Transverse colon (tissue), 4 donors: ENCODE measurements around the gene DRC7.

ENCODE experiments used
- CTCF ChIP-seq, 5 experiments: fragments of 200-600 bp in 3 of 5; fragments of 450-650 bp in 2 of 5; sonication (generic) in 3 of 5; IDR thresholded peaks; 1 replicate in 2 of 5; 2 replicates in 3 of 5; pipeline ENCODE4 v1.5.1; 2016 to 2017; ENCODE audit warnings: antibody characterized with exemption in 5 of 5, inconsistent platforms in 3 of 5, mild to moderate bottlenecking in 2 of 5, moderate library complexity in 1 of 5
- EP300 ChIP-seq: sonication (generic); formaldehyde crosslinking; IDR thresholded peaks from one replicate; pipeline ENCODE4 v1.6.1; 2017; ENCODE audit warnings: antibody characterized with exemption, low read depth
- POLR2A ChIP-seq: fragments of 450-650 bp; IDR thresholded peaks from one replicate; pipeline ENCODE4 v1.6.1; 2016; ENCODE audit warnings: antibody characterized with exemption, mild to moderate bottlenecking, moderate library complexity
- POLR2AphosphoS5 ChIP-seq, 3 donors: sonication (generic); formaldehyde crosslinking; IDR thresholded peaks; one replicate each; pipeline ENCODE4 v1.6.1; 2016; ENCODE audit warnings: antibody characterized with exemption in 3 of 3

- TF ChIP-seq CTCF (IDR thresholded peaks at IDR 0.05) (no peak), POLR2A (no peak), POLR2AphosphoS5 (IDR thresholded peaks at IDR 0.05) (no peak), EP300 (no peak)
Observed at GRCh38 chr16:57647136-57647875, 47.3 kb upstream of the DRC7 start.
